ENCODE data around the gene TGFBR3. TPM values are rescaled to one million over a fixed set of nuclear protein-coding genes. Genes with fewer than 3 reads are reported as not detected.

TGFBR3 gene
- total and polyA plus RNA-seq, 2 of the 4 experiments (the other 2 are of a cell fraction): 3.0 to 11.3 TPM

DNA sequence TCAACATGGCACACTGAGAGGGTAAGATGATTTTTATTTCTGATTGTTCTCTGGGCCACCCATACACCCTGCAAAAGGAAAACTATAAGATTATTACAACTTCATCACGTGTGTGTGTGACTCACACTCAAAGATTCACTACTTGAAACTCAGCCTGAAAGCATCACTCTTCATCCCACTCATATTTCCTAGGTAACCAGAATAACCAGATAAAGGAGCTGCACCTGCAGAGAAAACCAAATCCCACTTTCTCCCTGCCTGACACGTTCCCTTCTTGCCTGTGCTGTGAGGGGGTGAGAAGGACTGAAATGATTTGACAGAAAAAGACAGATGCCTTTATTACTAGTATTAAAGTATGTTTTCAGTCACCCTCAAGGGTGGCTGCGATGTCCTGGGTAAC is 131.6 kb downstream of the TGFBR3 start:
- Histone ChIP-seq H3K14ac (replicated peaks; ENCODE audit: low read depth, low read length) (no peak overlapping the region), H3K4ac (ENCODE audit: low read depth, low read length) (no peak overlapping the region), H2BK15ac (ENCODE audit: low read depth, low read length) (no peak overlapping the region), H2AFZ (replicated peaks; ENCODE audit: low read length, poor library complexity) (no peak overlapping the region), H3K27me3 (ENCODE audit: control insufficient read depth, insufficient read depth, low read length) (no peaks in the 10 kb centered on the region), H2AK9ac (replicated peaks; ENCODE audit: low read depth, low read length, poor library complexity) (no peak overlapping the region), H3K27ac (ENCODE audit: insufficient read depth, low read length) (no peak overlapping the region), H4K5ac (ENCODE audit: low read depth, low read length) (no peak overlapping the region), H3K79me1 (ENCODE audit: low read depth in 1 of 2, low read length in 2 of 2) (no peaks in the 10 kb centered on the region), H3K9me1 (ENCODE audit: insufficient read depth, low read length) (peaks cover 6% of the 10 kb centered on the region; the same call in 1 of the 2 replicates), H3K18ac (ENCODE audit: low read depth, low read length) (no peak overlapping the region), H3K36me3 (ENCODE audit: control insufficient read depth, insufficient read depth, low read length) (peaks cover 4% of the 10 kb centered on the region), H4K91ac (ENCODE audit: insufficient read depth, low read depth, low read length) (no peak overlapping the region), H4K8ac (ENCODE audit: low read depth in 2 of 2, low read length in 2 of 2) (no peak overlapping the region), H3K4me1 (ENCODE audit: control insufficient read depth, insufficient read depth, low read length) (peaks cover 9% of the 10 kb centered on the region), H3K4me2 (ENCODE audit: low read depth, low read length) (no peak overlapping the region), H2BK5ac (ENCODE audit: low read depth, low read length, poor library complexity, severe bottlenecking) (no peak overlapping the region), H3K9ac (ENCODE audit: low read depth, low read length) (no peak overlapping the region), H3K4me3 (ENCODE audit: insufficient read depth, low read depth, low read length) (no peak overlapping the region), H3K56ac (ENCODE audit: extremely low read depth, insufficient read depth, low read length) (no peak overlapping the region), H2AK5ac (ENCODE audit: low read depth, low read length) (no peak overlapping the region), H2BK120ac (ENCODE audit: low read depth, low read length) (no peak overlapping the region), H2BK20ac (ENCODE audit: low read depth, low read length) (no peak overlapping the region), H4K20me1 (ENCODE audit: insufficient read depth, low read length) (no peaks in the 10 kb centered on the region; the same call in 1 of the 2 replicates), H3K9me3 (ENCODE audit: control insufficient read depth, insufficient read depth, low read length) (no peaks in the 10 kb centered on the region), H3K23ac (ENCODE audit: low read depth, low read length) (no peak overlapping the region)
- peak; percentile 79 for DNase-seq
- CTCF ChIA-PET: no interaction called here
- no CpG with 5 or more reads among the region's 3 CpGs for WGBS, 2 experiments (ENCODE audit: extremely low coverage in 2 of 2, insufficient read length in 1 of 2)
- dilution Hi-C loops (cut with HindIII; ENCODE audit: low sequenced_read_pairs, unreplicated experiment) (no loop called here), in situ Hi-C loops (cut with MboI; ENCODE audit: low sequenced_read_pairs) (no loop called here), intact Hi-C loops (cut with micrococcal nuclease) (no loop called here)
- ATAC-seq (ENCODE audit: low read depth): peak; percentile 55
- POLR2A ChIA-PET (ENCODE audit: unreplicated experiment): no interaction called here
- no peak for TF ChIP-seq RCOR1 (IDR thresholded peaks at IDR 0.05; ENCODE audit: insufficient replicate concordance, low read length)
- TF ChIP-seq MAZ (IDR thresholded peaks at IDR 0.05; ENCODE audit: borderline replicate concordance, low read depth, low read length): no peak
- TF ChIP-seq FOS (IDR thresholded peaks at IDR 0.05; ENCODE audit: low read depth, low read length): peak; percentile 6; the same call in 1 of the 2 replicates
- TF ChIP-seq, protein P1, sequence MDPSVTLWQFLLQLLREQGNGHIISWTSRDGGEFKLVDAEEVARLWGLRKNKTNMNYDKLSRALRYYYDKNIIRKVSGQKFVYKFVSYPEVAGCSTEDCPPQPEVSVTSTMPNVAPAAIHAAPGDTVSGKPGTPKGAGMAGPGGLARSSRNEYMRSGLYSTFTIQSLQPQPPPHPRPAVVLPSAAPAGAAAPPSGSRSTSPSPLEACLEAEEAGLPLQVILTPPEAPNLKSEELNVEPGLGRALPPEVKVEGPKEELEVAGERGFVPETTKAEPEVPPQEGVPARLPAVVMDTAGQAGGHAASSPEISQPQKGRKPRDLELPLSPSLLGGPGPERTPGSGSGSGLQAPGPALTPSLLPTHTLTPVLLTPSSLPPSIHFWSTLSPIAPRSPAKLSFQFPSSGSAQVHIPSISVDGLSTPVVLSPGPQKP (IDR thresholded peaks at IDR 0.05; ENCODE audit: borderline replicate concordance, low read depth, low read length): no peak
- TF ChIP-seq, protein P2, sequence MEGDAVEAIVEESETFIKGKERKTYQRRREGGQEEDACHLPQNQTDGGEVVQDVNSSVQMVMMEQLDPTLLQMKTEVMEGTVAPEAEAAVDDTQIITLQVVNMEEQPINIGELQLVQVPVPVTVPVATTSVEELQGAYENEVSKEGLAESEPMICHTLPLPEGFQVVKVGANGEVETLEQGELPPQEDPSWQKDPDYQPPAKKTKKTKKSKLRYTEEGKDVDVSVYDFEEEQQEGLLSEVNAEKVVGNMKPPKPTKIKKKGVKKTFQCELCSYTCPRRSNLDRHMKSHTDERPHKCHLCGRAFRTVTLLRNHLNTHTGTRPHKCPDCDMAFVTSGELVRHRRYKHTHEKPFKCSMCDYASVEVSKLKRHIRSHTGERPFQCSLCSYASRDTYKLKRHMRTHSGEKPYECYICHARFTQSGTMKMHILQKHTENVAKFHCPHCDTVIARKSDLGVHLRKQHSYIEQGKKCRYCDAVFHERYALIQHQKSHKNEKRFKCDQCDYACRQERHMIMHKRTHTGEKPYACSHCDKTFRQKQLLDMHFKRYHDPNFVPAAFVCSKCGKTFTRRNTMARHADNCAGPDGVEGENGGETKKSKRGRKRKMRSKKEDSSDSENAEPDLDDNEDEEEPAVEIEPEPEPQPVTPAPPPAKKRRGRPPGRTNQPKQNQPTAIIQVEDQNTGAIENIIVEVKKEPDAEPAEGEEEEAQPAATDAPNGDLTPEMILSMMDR (conservative IDR thresholded peaks at IDR 0.05; ENCODE audit: low read depth, low read length): no peak
- peak; percentile 67 for TF ChIP-seq BHLHE40 (IDR thresholded peaks at IDR 0.05; ENCODE audit: low read depth, low read length)
- no peak for TF ChIP-seq POLR2A (IDR thresholded peaks at IDR 0.05; ENCODE audit: low read depth, low read length)
- TF ChIP-seq SMC3 (IDR thresholded peaks at IDR 0.05; ENCODE audit: low read depth, low read length): no peak
- TF ChIP-seq, protein P3, sequence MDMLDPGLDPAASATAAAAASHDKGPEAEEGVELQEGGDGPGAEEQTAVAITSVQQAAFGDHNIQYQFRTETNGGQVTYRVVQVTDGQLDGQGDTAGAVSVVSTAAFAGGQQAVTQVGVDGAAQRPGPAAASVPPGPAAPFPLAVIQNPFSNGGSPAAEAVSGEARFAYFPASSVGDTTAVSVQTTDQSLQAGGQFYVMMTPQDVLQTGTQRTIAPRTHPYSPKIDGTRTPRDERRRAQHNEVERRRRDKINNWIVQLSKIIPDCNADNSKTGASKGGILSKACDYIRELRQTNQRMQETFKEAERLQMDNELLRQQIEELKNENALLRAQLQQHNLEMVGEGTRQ (IDR thresholded peaks at IDR 0.05; ENCODE audit: low read depth, low read length): peak; percentile 88
- BruUV-seq (replicated peaks): no TSS peak
